Transverse colon (tissue), 4 donors: ENCODE data around the gene FAM118A. TPM values are rescaled to one million over a fixed set of nuclear protein-coding genes. Genes with fewer than 3 reads are reported as not detected.
"Not testable (repeated sequence)": the region's sequence is repeated elsewhere in the genome, so short reads cannot be mapped to it uniquely, and the experiment has no call there.

ENCODE experiments used
- DNase-seq: peaks from one replicate; pipeline ENCODE4 v3.0.0-alpha.2; 2019
- H3K27ac ChIP-seq, 4 donors: fragments of 200-600 bp; sonication (generic); 2 replicates each; pipeline ENCODE4 v1.5.1; 2016 to 2018; ENCODE audit warnings: inconsistent platforms in 4 of 4
- H3K27me3 ChIP-seq: fragments of 200-600 bp; sonication (generic); 2 replicates; pipeline ENCODE4 v1.5.1; 2017; ENCODE audit warnings: inconsistent platforms
- H3K36me3 ChIP-seq, 4 donors: fragments of 200-600 bp; sonication (generic); 2 replicates each; pipeline ENCODE4 v1.5.1; 2017 to 2019; ENCODE audit warnings: inconsistent platforms in 4 of 4
- H3K4me1 ChIP-seq, 4 donors: fragments of 200-600 bp; sonication (generic); 2 replicates each; pipeline ENCODE4 v1.5.1; 2017 to 2020; ENCODE audit warnings: inconsistent platforms in 4 of 4
- H3K4me3 ChIP-seq, 4 donors: fragments of 200-600 bp; sonication (generic); 1 replicate in 1 of 4; 2 replicates in 3 of 4; pipeline versions ENCODE4 v1.5.1 to v1.6.1; 2017 to 2019; ENCODE audit warnings: inconsistent platforms in 4 of 4
- H3K9me3 ChIP-seq, 2 donors: fragments of 200-600 bp; sonication (generic); 2 replicates each; pipeline ENCODE4 v1.5.1; 2017 to 2019; ENCODE audit warnings: inconsistent platforms in 2 of 2
- CTCF ChIP-seq, 5 experiments: fragments of 200-600 bp in 3 of 5; fragments of 450-650 bp in 2 of 5; sonication (generic) in 3 of 5; IDR thresholded peaks; 1 replicate in 2 of 5; 2 replicates in 3 of 5; pipeline ENCODE4 v1.5.1; 2016 to 2017; ENCODE audit warnings: antibody characterized with exemption in 5 of 5, inconsistent platforms in 3 of 5, mild to moderate bottlenecking in 2 of 5, moderate library complexity in 1 of 5
- EP300 ChIP-seq: sonication (generic); formaldehyde crosslinking; IDR thresholded peaks from one replicate; pipeline ENCODE4 v1.6.1; 2017; ENCODE audit warnings: antibody characterized with exemption, low read depth
- POLR2A ChIP-seq: fragments of 450-650 bp; IDR thresholded peaks from one replicate; pipeline ENCODE4 v1.6.1; 2016; ENCODE audit warnings: antibody characterized with exemption, mild to moderate bottlenecking, moderate library complexity
- POLR2AphosphoS5 ChIP-seq, 3 donors: sonication (generic); formaldehyde crosslinking; IDR thresholded peaks; one replicate each; pipeline ENCODE4 v1.6.1; 2016; ENCODE audit warnings: antibody characterized with exemption in 3 of 3
- WGBS, 2 donors: methylation state at CpG; one replicate each; pipeline ENCODE4 v1.1.5; 2018; ENCODE audit warnings: low coverage in 1 of 2; 5-methylcytosine and 5-hydroxymethylcytosine counted together
- in situ Hi-C, 4 donors: fragments of 200-750 bp; cut with MboI; loops; one replicate each; pipeline versions ENCODE4 v1.15.0 to v1.15.1; 2017; ENCODE audit warnings: low sequenced_read_pairs in 3 of 4, low pct_ligation_motif_present in 1 of 4, low pct_unique_long_range_greater_than_20kb in 1 of 4
- intact Hi-C: fragments of 100-400 bp; cut with DNase I; formaldehyde crosslinking; loops from one replicate; pipeline ENCODE4 v1.15.1; 2023; ENCODE audit warnings: low total_unique reads
- total RNA-seq, 4 donors: library from RNA; depleted of rRNA; stranded (reverse); fragments of >200 nt; gene quantifications; one replicate each; pipeline ENCODE4 v1.1.0, GENCODE V29; 2016

The FAM118A gene
- total RNA-seq, 4 donors from 2014 or later = 46.0 to 424 (median 210) TPM

DNA sequence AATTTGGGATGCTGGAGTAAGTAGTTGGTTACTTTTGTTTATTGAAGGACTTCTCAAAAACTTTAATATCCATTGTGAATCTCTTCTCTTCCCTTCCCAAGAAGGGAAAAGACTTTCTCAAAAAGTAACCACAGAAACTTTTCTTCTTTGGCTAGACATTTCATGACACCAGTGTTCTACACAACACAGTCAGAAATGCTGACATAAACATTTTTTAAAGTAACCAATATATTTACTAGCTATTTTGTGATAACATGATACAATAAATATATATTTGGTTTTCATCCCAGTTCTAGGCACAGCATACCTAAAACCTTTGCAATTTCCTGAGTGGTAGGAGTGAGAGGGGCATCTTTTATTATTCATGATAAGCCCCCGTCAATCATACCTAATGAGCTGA is 47.8 kb downstream of the FAM118A start:
- Histone ChIP-seq H3K27ac (no peak overlapping the region), H3K36me3 (no peaks in the 10 kb centered on the region), H3K27me3 (peaks cover 4% of the 10 kb centered on the region), H3K4me3 (no peak overlapping the region), H3K9me3 (no peaks in the 10 kb centered on the region), H3K4me1 (no peaks in the 10 kb centered on the region)
- in situ Hi-C loops (no loop called here), intact Hi-C loops (no loop called here)
- DNase-seq = no peak
- 100% methylated on average over 1 of the region's 1 CpG; no CpG with 5 or more reads in 1 of the 2 donors for WGBS, 2 donors
- TF ChIP-seq POLR2AphosphoS5 (IDR thresholded peaks at IDR 0.05) (no peak), CTCF (IDR thresholded peaks at IDR 0.05) (no peak), POLR2A (no peak), EP300 (no peak)

DNA sequence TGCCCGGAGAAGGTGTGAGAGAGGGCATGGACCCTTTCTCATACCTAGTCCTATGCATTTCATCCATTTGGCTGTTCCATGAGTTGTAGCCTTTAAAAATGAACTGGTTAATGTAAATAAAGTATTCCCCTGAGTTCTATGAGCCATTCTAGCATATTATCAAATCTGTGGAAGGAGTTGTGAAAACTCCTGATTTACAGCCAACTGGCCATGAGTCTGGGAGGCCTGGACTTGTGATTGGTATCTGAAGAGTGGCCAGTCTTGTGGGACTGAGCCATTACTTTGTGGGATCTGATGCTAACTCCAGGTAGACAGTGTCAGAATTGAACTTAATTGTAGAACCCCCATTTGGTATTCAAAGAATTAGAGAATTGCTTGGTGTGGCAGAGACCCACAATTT is 48.4 kb downstream of the FAM118A start:
- H3K27me3 ChIP-seq = peaks cover 4% of the 10 kb centered on the region
- intact Hi-C loops = no loop called here
- 89 to 94% methylated on average over 1 of the region's 1 CpG for whole genome bisulfite sequencing, 2 donors

GRCh38 chr22:45359627-45360026 is 49.9 kb downstream of the FAM118A start:
- Histone ChIP-seq H3K27me3 (peaks cover 9% of the 10 kb centered on the region), H3K4me1 (no peaks in the 10 kb centered on the region), H3K36me3 (no peaks in the 10 kb centered on the region), H3K9me3 (no peaks in the 10 kb centered on the region), H3K27ac (no peak overlapping the region), H3K4me3 (no peak overlapping the region)
- intact Hi-C loops = no loop called here
- 56 to 72% methylated on average over 4 of the region's 4 CpGs for WGBS, 2 donors
- no peak for DNase-seq
- in situ Hi-C loops = no loop called here
- TF ChIP-seq POLR2AphosphoS5 (IDR thresholded peaks at IDR 0.05) = no peak
- TF ChIP-seq EP300 = no peak
- no peak for TF ChIP-seq CTCF (IDR thresholded peaks at IDR 0.05)
- TF ChIP-seq POLR2A = no peak

More for the DNA sequence above, 48.4 kb downstream of the FAM118A start:
- Histone ChIP-seq H3K4me3 (no peak overlapping the region), H3K4me1 (no peaks in the 10 kb centered on the region), H3K9me3 (no peaks in the 10 kb centered on the region), H3K27ac (no peak overlapping the region), H3K36me3 (no peaks in the 10 kb centered on the region)
- DNase-seq = no peak
- TF ChIP-seq CTCF (IDR thresholded peaks at IDR 0.05) = no peak
- no peak for TF ChIP-seq EP300
- no peak for TF ChIP-seq POLR2AphosphoS5 (IDR thresholded peaks at IDR 0.05)
- TF ChIP-seq POLR2A = no peak
- in situ Hi-C loops = no loop called here

- H3K4me3 ChIP-seq = no peak overlapping the region
- no peaks in the 10 kb centered on the region for H3K36me3 ChIP-seq
- WGBS, 2 donors = 75% methylated on average over 3 of the region's 3 CpGs; no CpG with 5 or more reads in 1 of the 2 donors
- peaks cover 11% of the 10 kb centered on the region for H3K27me3 ChIP-seq
- no peaks in the 10 kb centered on the region for H3K4me1 ChIP-seq
- intact Hi-C loops (no loop called here), in situ Hi-C loops (no loop called here)
- DNase-seq = no peak
- no peak overlapping the region for H3K27ac ChIP-seq
- H3K9me3 ChIP-seq = peaks cover 0 to 7% of the 10 kb centered on the region in 2 donors
- TF ChIP-seq POLR2A = no peak
- TF ChIP-seq POLR2AphosphoS5 (IDR thresholded peaks at IDR 0.05) = no peak
- TF ChIP-seq CTCF (IDR thresholded peaks at IDR 0.05) = no peak
Measured at GRCh38 chr22:45366713-45367112, 57.0 kb downstream of the FAM118A start.

- H3K36me3 ChIP-seq, in situ Hi-C loops, H3K27ac ChIP-seq, H3K4me1 ChIP-seq, intact Hi-C loops, H3K4me3 ChIP-seq, H3K27me3 ChIP-seq, DNase-seq, H3K9me3 ChIP-seq: not testable (repeated sequence)
- 87% methylated on average over 3 of the region's 3 CpGs for WGBS, 2 donors
Measured at GRCh38 chr22:45373592-45373991, 63.9 kb downstream of the FAM118A start.
